GM23338 (cell line): ENCODE measurements around the gene PRAMEF20.
"Not testable (repeated sequence)": the region's sequence is repeated elsewhere in the genome, so short reads cannot be mapped to it uniquely, and the experiment has no call there.

Source experiments
- CREB1 ChIP-seq: fragments of 250-450 bp; sonication (Bioruptor Pico); IDR thresholded peaks from 2 replicates; pipeline ENCODE4 v1.5.0; 2020; ENCODE audit warnings: low read depth, mild to moderate bottlenecking, moderate library complexity
- EZH2 ChIP-seq: fragments of 200-600 bp; sonication (generic); IDR thresholded peaks from one replicate; pipeline ENCODE4 v1.8.0; 2017; ENCODE audit warnings: antibody characterized with exemption, mild to moderate bottlenecking, low read depth; ENCODE audit not compliant: unreplicated experiment
- EZH2phosphoT487 ChIP-seq: fragments of 200-600 bp; sonication (generic); IDR thresholded peaks from one replicate; pipeline ENCODE4 v1.8.1; 2018; ENCODE audit warnings: antibody characterized with exemption; ENCODE audit not compliant: unreplicated experiment
- JUNB ChIP-seq: IDR thresholded peaks from one replicate; pipeline ENCODE4 v1.6.1; 2016; ENCODE audit warnings: antibody characterized with exemption; ENCODE audit not compliant: unreplicated experiment
- NANOG ChIP-seq: IDR thresholded peaks from 2 replicates; pipeline ENCODE4 v1.6.1; 2016; ENCODE audit warnings: antibody characterized with exemption, borderline replicate concordance
- POLR2AphosphoS5 ChIP-seq: IDR thresholded peaks from 2 replicates; pipeline ENCODE4 v1.6.1; 2016; ENCODE audit warnings: antibody characterized with exemption, low read depth
- REST ChIP-seq: IDR thresholded peaks from one replicate; pipeline ENCODE4 v1.6.1; 2018; ENCODE audit warnings: antibody characterized with exemption; ENCODE audit not compliant: unreplicated experiment
- STAT1 ChIP-seq: IDR thresholded peaks from one replicate; pipeline ENCODE4 v1.6.1; 2016; ENCODE audit warnings: antibody characterized with exemption; ENCODE audit not compliant: unreplicated experiment
- ZNF331 ChIP-seq: fragments of 250-450 bp; sonication (Bioruptor Pico); IDR thresholded peaks from 2 replicates; pipeline ENCODE4 v1.5.0; 2020; ENCODE audit warnings: low read depth, mild to moderate bottlenecking, moderate library complexity
- ZNF462 ChIP-seq: fragments of 250-450 bp; sonication (Bioruptor Pico); IDR thresholded peaks from 2 replicates; pipeline ENCODE4 v1.5.0; 2020; ENCODE audit warnings: mild to moderate bottlenecking, moderate library complexity
- TF ChIP-seq, protein P1 (sequence below), 2 experiments: fragments of 200-600 bp in 1 of 2; sonication (generic) in 1 of 2; conservative IDR thresholded peaks; 2 replicates each; pipeline versions ENCODE4 v1.5.1 to v1.6.1; 2016 to 2017; ENCODE audit warnings: antibody characterized with exemption in 2 of 2, low read depth in 2 of 2, mild to moderate bottlenecking in 2 of 2, moderate library complexity in 1 of 2

GRCh38 chr1:13389332-13389731 is 20.9 kb upstream of the PRAMEF20 start, which contains the start of gene PRAMEF17:
- TF ChIP-seq STAT1; REST; EZH2phosphoT487; EZH2; JUNB; POLR2AphosphoS5; CREB1 (CRISPR knock-in tag); NANOG; ZNF331 (CRISPR knock-in tag); ZNF462 (CRISPR knock-in tag): not testable (repeated sequence)
- TF ChIP-seq, protein P1, sequence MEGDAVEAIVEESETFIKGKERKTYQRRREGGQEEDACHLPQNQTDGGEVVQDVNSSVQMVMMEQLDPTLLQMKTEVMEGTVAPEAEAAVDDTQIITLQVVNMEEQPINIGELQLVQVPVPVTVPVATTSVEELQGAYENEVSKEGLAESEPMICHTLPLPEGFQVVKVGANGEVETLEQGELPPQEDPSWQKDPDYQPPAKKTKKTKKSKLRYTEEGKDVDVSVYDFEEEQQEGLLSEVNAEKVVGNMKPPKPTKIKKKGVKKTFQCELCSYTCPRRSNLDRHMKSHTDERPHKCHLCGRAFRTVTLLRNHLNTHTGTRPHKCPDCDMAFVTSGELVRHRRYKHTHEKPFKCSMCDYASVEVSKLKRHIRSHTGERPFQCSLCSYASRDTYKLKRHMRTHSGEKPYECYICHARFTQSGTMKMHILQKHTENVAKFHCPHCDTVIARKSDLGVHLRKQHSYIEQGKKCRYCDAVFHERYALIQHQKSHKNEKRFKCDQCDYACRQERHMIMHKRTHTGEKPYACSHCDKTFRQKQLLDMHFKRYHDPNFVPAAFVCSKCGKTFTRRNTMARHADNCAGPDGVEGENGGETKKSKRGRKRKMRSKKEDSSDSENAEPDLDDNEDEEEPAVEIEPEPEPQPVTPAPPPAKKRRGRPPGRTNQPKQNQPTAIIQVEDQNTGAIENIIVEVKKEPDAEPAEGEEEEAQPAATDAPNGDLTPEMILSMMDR (conservative IDR thresholded peaks at IDR 0.05; ENCODE audit: low read depth in 2 of 2) = not testable (repeated sequence)
